ENCODE data around the gene TMEM130. TPM values are rescaled to one million over a fixed set of nuclear protein-coding genes. Genes with fewer than 3 reads are reported as not detected.
A peak's percentile ranks its signal among the peaks of the same experiment; 100 is the strongest.

The TMEM130 gene
- total and polyA plus RNA-seq, 10 of the 15 experiments (the other 5 are each of a cell fraction or from before 2014, with no cell fraction given) = 0.04 to 0.15 (median 0.11) TPM; not detected in 7

- FAIRE-seq (no peak), ATAC-seq (no peak), DNase-seq (ENCODE audit: low read depth, low spot score) (no peak)
- 2% methylated on average over 8 of the region's 9 CpGs for WGBS (ENCODE audit: insufficient coverage, insufficient replicate concordance, low lambda C conversion rate, missing lambda C conversion rate)
- H2AFZ ChIP-seq (ENCODE audit: control insufficient read depth, low read depth, low read length) = no peak overlapping the region
- peak overlapping the region; percentile 100 for H3K4me3 ChIP-seq
- peaks cover 2 to 15% of the 10 kb centered on the region in 2 experiments for H3K36me3 ChIP-seq (ENCODE audit: control insufficient read depth in 2 of 2, insufficient read depth in 2 of 2, low read length in 1 of 2)
- no TSS peak for BruUV-seq (replicated peaks)
- H3K79me2 ChIP-seq (ENCODE audit: control insufficient read depth, insufficient read depth, low read length) = peaks cover 35% of the 10 kb centered on the region
- ChIA-PET SMC1A (ENCODE audit: uncharacterized antibody, unreplicated experiment) (interaction anchor here (1.0 to 1.1 kb wide), 2 partner anchors 9 to 51 kb away, joined by 3 to 4 read pairs; no protein-coding TSS in a partner anchor), CTCF (interaction anchor here (0.5 to 2.2 kb wide), 14 partner anchors 9 to 745 kb away, joined by 3 to 29 read pairs (median 4); no protein-coding TSS in a partner anchor), RAD21 (ENCODE audit: unreplicated experiment) (no interaction called here), POLR2A (interaction anchor here (0.6 to 0.9 kb wide), 6 partner anchors 13 to 626 kb away, joined by 3 to 7 read pairs (median 3); no protein-coding TSS in a partner anchor)
- in situ Hi-C loops (cut with MboI) = no loop called here
- H3K27ac ChIP-seq (ENCODE audit: control insufficient read depth, insufficient read depth) = peak overlapping the region; percentile 39
- intact Hi-C loops (cut with micrococcal nuclease; ENCODE audit: unreplicated experiment) = no loop called here
- H4K20me1 ChIP-seq (ENCODE audit: control insufficient read depth, insufficient read depth) = no peaks in the 10 kb centered on the region
- H3K4me1 ChIP-seq (ENCODE audit: control insufficient read depth, insufficient read depth, low read length) = peaks cover 8% of the 10 kb centered on the region; the same call in 1 of the 2 replicates
- H3K4me2 ChIP-seq (ENCODE audit: control insufficient read depth, insufficient read depth) = peak overlapping the region; percentile 72
- H3K9ac ChIP-seq (ENCODE audit: control insufficient read depth, insufficient read depth, low read length) = peak overlapping the region; percentile 98; the same call in 1 of the 2 replicates
- TF ChIP-seq SMAD1 (IDR thresholded peaks at IDR 0.05; ENCODE audit: low read depth, partially characterized antibody) = no peak
- TF ChIP-seq CHD4 (IDR thresholded peaks at IDR 0.05) = no peak
- TF ChIP-seq MLLT1 (IDR thresholded peaks at IDR 0.05) = no peak
- 0 out of 2 replicates have a peak, but pooled peaks have one; percentile 16 for TF ChIP-seq HDGF (IDR thresholded peaks at IDR 0.05)
- no peak for TF ChIP-seq NRF1 (conservative IDR thresholded peaks at IDR 0.05; ENCODE audit: low read depth, low read length)
- peak; percentile 9; the same call in 1 of the 2 replicates for TF ChIP-seq NKRF (conservative IDR thresholded peaks at IDR 0.05)
- no peak for TF ChIP-seq ATF2 (IDR thresholded peaks at IDR 0.05; ENCODE audit: low read length)
- H3K27me3 ChIP-seq (replicated peaks in 1 of 2; ENCODE audit: control insufficient read depth in 2 of 2, insufficient read depth in 2 of 2, low read length in 1 of 2) = no peaks in the 10 kb centered on the region
- H3K9me3 ChIP-seq (replicated peaks; ENCODE audit: control insufficient read depth, insufficient read depth, low read length) = no peaks in the 10 kb centered on the region
Measured at GRCh38 chr7:98879979-98880315, 10.1 kb upstream of the TMEM130 start.

Measured in GM12878 (cell line).